H1 (cell line): ENCODE measurements around the gene B3GALT4. TPM values are rescaled to one million over a fixed set of nuclear protein-coding genes. Genes with fewer than 3 reads are reported as not detected.

ENCODE experiments used
- CTCF ChIA-PET: fragments of 300-600 bp; sonication (Branson Sonifier 250); formaldehyde crosslinking; loops from one replicate; lab custom pipeline; 2021; ENCODE audit not compliant: partially characterized antibody; lab: Charles Lee
- POLR2A ChIA-PET: fragments of 300-600 bp; sonication (Branson Sonifier 250); formaldehyde crosslinking; loops from one replicate; lab custom pipeline; 2021; ENCODE audit warnings: inconsistent platforms; ENCODE audit not compliant: partially characterized antibody; lab: Charles Lee
- DNase-seq, 2 experiments: peaks; one replicate each; pipeline versions ENCODE4 v3.0.0 to v3.0.0-alpha.2; 2010 to 2022; ENCODE audit warnings: low spot score in 2 of 2, low read depth in 1 of 2, mixed read lengths in 1 of 2
- FAIRE-seq: peaks from 2 replicates; lab custom pipeline; 2011; peaks lifted over from hg19 to GRCh38; lab: Jason Lieb, UNC
- H2AFZ ChIP-seq: 2 replicates; pipeline ENCODE4 v1.8.1; 2012; ENCODE audit warnings: low read length, inconsistent platforms
- H2AK5ac ChIP-seq: 2 replicates; pipeline ENCODE4 v1.6.1; 2013; ENCODE audit warnings: low read depth, low read length
- H2BK120ac ChIP-seq: replicated peaks from 2 replicates; pipeline ENCODE3; 2013; ENCODE audit warnings: low read depth, low read length, inconsistent platforms
- H2BK12ac ChIP-seq: 2 replicates; pipeline ENCODE4 v1.6.1; 2013; ENCODE audit warnings: low read depth, low read length
- H2BK15ac ChIP-seq: 2 replicates; pipeline ENCODE4 v1.6.1; 2013; ENCODE audit warnings: low read length
- H2BK20ac ChIP-seq: 2 replicates; pipeline ENCODE4 v1.6.1; 2013; ENCODE audit warnings: low read length
- H2BK5ac ChIP-seq: 2 replicates; pipeline ENCODE4 v1.6.1; 2013; ENCODE audit warnings: low read depth, low read length
- H3K14ac ChIP-seq: 2 replicates; pipeline ENCODE4 v1.6.1; 2013; ENCODE audit warnings: inconsistent platforms; ENCODE audit not compliant: insufficient read length
- H3K18ac ChIP-seq: 2 replicates; pipeline ENCODE4 v1.6.1; 2013; ENCODE audit warnings: low read length; ENCODE audit errors: extremely low read depth
- H3K23ac ChIP-seq: 2 replicates; pipeline ENCODE4 v1.6.1; 2013; ENCODE audit warnings: inconsistent platforms; ENCODE audit not compliant: insufficient read length
- H3K23me2 ChIP-seq: 2 replicates; pipeline ENCODE4 v1.6.1; 2013; ENCODE audit warnings: low read depth, low read length
- H3K27ac ChIP-seq: 2 replicates; pipeline ENCODE4 v1.6.1; 2011; ENCODE audit warnings: low read depth, low read length, inconsistent platforms
- H3K27me3 ChIP-seq, 4 experiments: replicated peaks in 1 of 4; 1 replicate in 1 of 4; 2 replicates in 3 of 4; pipeline versions ENCODE4 v1.6.1 to v1.8.1; 2011 to 2013; ENCODE audit warnings: low read length in 3 of 4, mild to moderate bottlenecking in 3 of 4, inconsistent platforms in 2 of 4, mixed read lengths in 2 of 4, moderate library complexity in 1 of 4; ENCODE audit not compliant: control insufficient read depth in 3 of 4, insufficient read depth in 3 of 4; ENCODE audit errors: extremely low read depth in 1 of 4
- H3K36me3 ChIP-seq, 4 experiments: 2 replicates each; pipeline versions ENCODE4 v1.6.1 to v1.8.1; 2011 to 2013; ENCODE audit warnings: mild to moderate bottlenecking in 4 of 4, low read length in 3 of 4, moderate library complexity in 2 of 4, control low read depth in 1 of 4, inconsistent platforms in 1 of 4; ENCODE audit not compliant: insufficient read depth in 4 of 4, control insufficient read depth in 2 of 4
- H3K4ac ChIP-seq: replicated peaks from 2 replicates; pipeline ENCODE3; 2013; ENCODE audit warnings: low read length, low read depth, mixed read lengths, inconsistent platforms; ENCODE audit not compliant: insufficient read length
- H3K4me1 ChIP-seq, 4 experiments: replicated peaks in 1 of 4; 1 replicate in 1 of 4; 2 replicates in 3 of 4; pipeline versions ENCODE4 v1.6.1 to v1.8.1; 2011 to 2013; ENCODE audit warnings: low read length in 3 of 4, inconsistent platforms in 2 of 4, mixed read lengths in 1 of 4; ENCODE audit not compliant: insufficient read depth in 4 of 4, control insufficient read depth in 3 of 4
- H3K4me2 ChIP-seq, 2 experiments: 2 replicates each; pipeline versions ENCODE4 v1.6.1 to v1.8.1; 2011 to 2013; ENCODE audit warnings: low read depth in 2 of 2, low read length in 2 of 2, control low read depth in 1 of 2, inconsistent platforms in 1 of 2, mild to moderate bottlenecking in 1 of 2; ENCODE audit not compliant: insufficient read depth in 1 of 2
- H3K4me3 ChIP-seq, 4 experiments: fragments of 200-600, 300-600 bp in 1 of 4; sonication (generic), shearing (Covaris generic), sonication (Bioruptor Twin) in 1 of 4; 2 replicates each; pipeline versions ENCODE4 v1.5.1 to v1.8.1; 2011 to 2016; ENCODE audit warnings: low read length in 4 of 4, low read depth in 3 of 4, control low read depth in 2 of 4, inconsistent platforms in 2 of 4, mild to moderate bottlenecking in 2 of 4, mixed read lengths in 1 of 4, moderate library complexity in 1 of 4; ENCODE audit not compliant: insufficient read depth in 2 of 4; ENCODE audit errors: extremely low read depth in 1 of 4
- H3K56ac ChIP-seq: replicated peaks from 2 replicates; pipeline ENCODE3; 2013; ENCODE audit warnings: low read depth, mild to moderate bottlenecking, mixed read lengths, low read length, inconsistent platforms; ENCODE audit not compliant: insufficient read length
- H3K79me1 ChIP-seq: 2 replicates; pipeline ENCODE4 v1.6.1; 2013; ENCODE audit warnings: low read depth, low read length, control low read depth
- H3K79me2 ChIP-seq, 2 experiments: 2 replicates each; pipeline versions ENCODE4 v1.6.1 to v1.8.1; 2012 to 2013; ENCODE audit warnings: low read length in 2 of 2, mild to moderate bottlenecking in 2 of 2, inconsistent platforms in 1 of 2; ENCODE audit not compliant: insufficient read depth in 2 of 2, control insufficient read depth in 1 of 2
- H3K9ac ChIP-seq, 4 experiments: replicated peaks in 1 of 4; 1 replicate in 1 of 4; 2 replicates in 3 of 4; pipeline versions ENCODE4 v1.6.1 to v1.8.1; 2011 to 2013; ENCODE audit warnings: low read depth in 3 of 4, low read length in 3 of 4, control low read depth in 2 of 4, mild to moderate bottlenecking in 2 of 4, moderate library complexity in 2 of 4, inconsistent platforms in 1 of 4; ENCODE audit errors: extremely low read depth in 1 of 4
- H3K9me3 ChIP-seq, 2 experiments: 2 replicates each; pipeline versions ENCODE4 v1.6.1 to v1.8.1; 2012 to 2013; ENCODE audit warnings: mild to moderate bottlenecking in 2 of 2, moderate library complexity in 2 of 2, control low read depth in 1 of 2, inconsistent platforms in 1 of 2, low read depth in 1 of 2, low read length in 1 of 2, mixed read lengths in 1 of 2; ENCODE audit not compliant: insufficient read depth in 2 of 2
- H4K20me1 ChIP-seq, 2 experiments: replicated peaks in 1 of 2; 2 replicates each; pipeline versions ENCODE3 to v1.8.1; 2011 to 2013; ENCODE audit warnings: inconsistent platforms in 2 of 2, low read length in 2 of 2, mild to moderate bottlenecking in 1 of 2; ENCODE audit not compliant: insufficient read depth in 2 of 2, control insufficient read depth in 1 of 2
- H4K5ac ChIP-seq: 2 replicates; pipeline ENCODE4 v1.6.1; 2013; ENCODE audit warnings: low read length, low read depth, mixed read lengths, inconsistent platforms; ENCODE audit not compliant: insufficient read length
- H4K8ac ChIP-seq: 2 replicates; pipeline ENCODE4 v1.8.0; 2013; ENCODE audit warnings: mild to moderate bottlenecking, moderate library complexity, low read length, inconsistent platforms; ENCODE audit not compliant: insufficient read depth; ENCODE audit errors: extremely low read depth
- H4K91ac ChIP-seq: replicated peaks from 2 replicates; pipeline ENCODE3; 2013; ENCODE audit warnings: low read length, mixed read lengths, inconsistent platforms; ENCODE audit not compliant: insufficient read length
- CBX8 ChIP-seq: fragments of 300-800, 300-1000 bp; sonication (generic); IDR thresholded peaks from 2 replicates; pipeline ENCODE4 v1.7.1; 2016; ENCODE audit warnings: low read depth, low read length, borderline replicate concordance
- CTBP2 ChIP-seq: IDR thresholded peaks from 2 replicates; pipeline ENCODE4 v1.7.0; 2011; ENCODE audit warnings: borderline replicate concordance, mild to moderate bottlenecking, moderate library complexity, mixed read lengths, low read length; ENCODE audit not compliant: insufficient read depth, insufficient read length
- KDM1A ChIP-seq: fragments of 200-600, 300-600 bp; sonication (generic); IDR thresholded peaks from 2 replicates; pipeline ENCODE4 v1.7.1; 2016; ENCODE audit warnings: mild to moderate bottlenecking, low read length, borderline replicate concordance
- RXRA ChIP-seq: IDR thresholded peaks from 2 replicates; pipeline ENCODE4 v1.6.1; 2011; ENCODE audit warnings: low read depth, mild to moderate bottlenecking, low read length, moderate library complexity; ENCODE audit not compliant: insufficient read depth
- YY1 ChIP-seq: IDR thresholded peaks from 2 replicates; pipeline ENCODE4 v1.6.1; 2011; ENCODE audit warnings: low read depth, mild to moderate bottlenecking, low read length
- WGBS, 2 experiments: shearing (Covaris generic) in 1 of 2; methylation state at CpG; one replicate each; pipeline versions ENCODE4 v1.1.6 to v1.1.7; 2013 to 2015; ENCODE audit warnings: low lambda C conversion rate in 2 of 2, mixed read lengths in 2 of 2, inconsistent platforms in 1 of 2, low coverage in 1 of 2, missing lambda C conversion rate in 1 of 2; ENCODE audit not compliant: insufficient replicate concordance in 2 of 2, insufficient coverage in 1 of 2, insufficient read length in 1 of 2; ENCODE audit errors: extremely low coverage in 1 of 2, missing lambda C conversion rate in 1 of 2; 5-methylcytosine and 5-hydroxymethylcytosine counted together
- polyA plus RNA-seq, 7 experiments: library from polyadenylated mRNA; depleted of rRNA in 3 of 7; stranded (reverse) in 5 of 7; unstranded in 2 of 7; fragments of >200 nt in 5 of 7; fragments of 200-250 nt in 2 of 7; gene quantifications; 1 replicate in 5 of 7; 2 replicates in 1 of 7; 4 replicates in 1 of 7; pipeline versions ENCODE4 v1.2.1 to v1.2.3, GENCODE V29; 2011 to 2013; ENCODE audit warnings: missing spikeins in 2 of 7, mixed read lengths in 2 of 7
- total RNA-seq: library from RNA; stranded (reverse); fragmentation: NEBNext Ultra II Directional; extraction: Animal tissue kit (Norgen Biotek cat#: 25700); gene quantifications from 2 replicates; pipeline ENCODE4 v1.2.1, GENCODE V29; 2021
- TF ChIP-seq, protein P1 (sequence below): IDR thresholded peaks from 2 replicates; pipeline ENCODE4 v1.6.1; 2012; ENCODE audit warnings: inconsistent platforms

Gene B3GALT4
- total and polyA plus RNA-seq, 2 of the 8 experiments (the other 6 are each of a cell fraction or from before 2014, with no cell fraction given): 2.2 to 3.0 TPM

DNA sequence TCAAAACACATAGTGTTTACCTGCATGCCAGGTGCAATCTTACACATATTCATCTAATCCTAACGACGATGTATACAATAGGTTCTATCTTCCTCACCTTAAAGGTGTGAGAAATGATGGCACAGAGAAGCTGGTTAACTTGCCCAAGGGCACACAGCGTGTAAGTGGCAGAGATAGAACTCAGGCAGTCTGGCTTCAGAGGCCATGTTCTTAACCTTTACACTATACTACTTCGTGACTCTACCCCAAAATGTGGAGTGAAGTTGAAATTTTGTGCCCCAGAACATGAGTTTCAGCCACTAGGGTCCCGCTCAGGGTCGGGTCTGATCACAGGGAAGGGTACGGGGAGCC is 5.8 kb upstream of the B3GALT4 start:
- Histone ChIP-seq H2BK120ac (no peak overlapping the region), H3K79me1 (peaks cover 6% of the 10 kb centered on the region; the same call in 1 of the 2 replicates), H4K5ac (peak overlapping the region; percentile 82), H3K4me3 (peak overlapping the region; percentile 81 to 100 (median 100)), H3K9me3 (no peaks in the 10 kb centered on the region), H3K4me1 (peaks cover 0 to 22% (median 8%) of the 10 kb centered on the region in 4 experiments; a peak in 6 of 7 replicates), H4K8ac (peak overlapping the region; percentile 99; the same call in 1 of the 2 replicates), H4K91ac (peak overlapping the region; percentile 42), H2BK15ac (no peak overlapping the region), H2BK5ac (peak overlapping the region; percentile 93), H2AK5ac (no peak overlapping the region), H3K9ac (peak overlapping the region; percentile 55 to 96 (median 90)), H3K27me3 (no peaks in the 10 kb centered on the region), H3K27ac (peak overlapping the region; percentile 98), H3K4me2 (peak overlapping the region; percentile 82 to 86), H3K23ac (no peak overlapping the region), H2BK20ac (no peak overlapping the region), H3K79me2 (peaks cover 26 to 43% of the 10 kb centered on the region in 2 experiments), H3K4ac (peak overlapping the region; percentile 10), H3K56ac (peak overlapping the region; percentile 87), H3K36me3 (peaks cover 25 to 60% (median 51%) of the 10 kb centered on the region in 4 experiments; a peak in 7 of 8 replicates), H3K18ac (peak overlapping the region; percentile 56; the same call in 1 of the 2 replicates), H2AFZ (peak overlapping the region; percentile 99), H2BK12ac (no peak overlapping the region; the same call in 1 of the 2 replicates), H3K23me2 (peaks cover 15% of the 10 kb centered on the region), H4K20me1 (peaks cover 9 to 17% of the 10 kb centered on the region in 2 experiments), H3K14ac (no peak overlapping the region)
- CTCF ChIA-PET: interaction anchor here (0.6 to 4.3 kb wide), 7 partner anchors 9 to 114 kb away, joined by 3 to 15 read pairs (median 5); partner anchors contain the start of gene RGL2
- DNase-seq (no peak), FAIRE-seq (no peak)
- TF ChIP-seq CTBP2 (no peak), KDM1A (peak; percentile 95), CBX8 (no peak), YY1 (no peak), RXRA (no peak)
- TF ChIP-seq, protein P1, sequence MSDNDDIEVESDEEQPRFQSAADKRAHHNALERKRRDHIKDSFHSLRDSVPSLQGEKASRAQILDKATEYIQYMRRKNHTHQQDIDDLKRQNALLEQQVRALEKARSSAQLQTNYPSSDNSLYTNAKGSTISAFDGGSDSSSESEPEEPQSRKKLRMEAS: no peak
- 9% methylated on average over 7 of the region's 7 CpGs; no CpG with 5 or more reads in 1 of the 2 experiments for WGBS, 2 experiments
- POLR2A ChIA-PET: interaction anchor here (0.9 to 5.4 kb wide), 37 partner anchors 8 to 378 kb away, joined by 3 to 88 read pairs (median 7); partner anchors contain the start of genes BRD2, CUTA, HSD17B8 and PFDN6
